Measurements from ENCODE around the gene DEGS1.
"Not testable (repeated sequence)": the region's sequence is repeated elsewhere in the genome, so short reads cannot be mapped to it uniquely, and the experiment has no call there.

Gene DEGS1

DNA sequence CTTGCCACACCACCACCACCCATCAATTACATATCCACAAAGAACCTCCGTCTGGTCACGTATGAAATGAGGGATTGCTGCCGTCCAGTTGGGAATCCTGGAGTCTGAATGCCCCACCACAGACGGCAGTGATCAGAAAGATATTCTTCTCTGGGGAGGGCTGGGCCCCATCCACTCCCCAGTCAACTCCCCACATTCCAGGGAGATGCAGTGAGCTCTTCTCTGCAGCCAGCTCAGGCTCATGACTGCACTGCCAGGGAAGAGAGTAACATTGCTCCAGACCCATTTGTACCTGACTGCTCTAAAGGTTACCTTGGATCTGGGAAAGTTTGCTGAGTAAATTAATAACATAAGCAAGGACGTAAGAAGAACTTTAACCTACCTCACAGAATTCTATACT is 18.3 kb downstream of the DEGS1 start:
- TF ChIP-seq, protein P1, sequence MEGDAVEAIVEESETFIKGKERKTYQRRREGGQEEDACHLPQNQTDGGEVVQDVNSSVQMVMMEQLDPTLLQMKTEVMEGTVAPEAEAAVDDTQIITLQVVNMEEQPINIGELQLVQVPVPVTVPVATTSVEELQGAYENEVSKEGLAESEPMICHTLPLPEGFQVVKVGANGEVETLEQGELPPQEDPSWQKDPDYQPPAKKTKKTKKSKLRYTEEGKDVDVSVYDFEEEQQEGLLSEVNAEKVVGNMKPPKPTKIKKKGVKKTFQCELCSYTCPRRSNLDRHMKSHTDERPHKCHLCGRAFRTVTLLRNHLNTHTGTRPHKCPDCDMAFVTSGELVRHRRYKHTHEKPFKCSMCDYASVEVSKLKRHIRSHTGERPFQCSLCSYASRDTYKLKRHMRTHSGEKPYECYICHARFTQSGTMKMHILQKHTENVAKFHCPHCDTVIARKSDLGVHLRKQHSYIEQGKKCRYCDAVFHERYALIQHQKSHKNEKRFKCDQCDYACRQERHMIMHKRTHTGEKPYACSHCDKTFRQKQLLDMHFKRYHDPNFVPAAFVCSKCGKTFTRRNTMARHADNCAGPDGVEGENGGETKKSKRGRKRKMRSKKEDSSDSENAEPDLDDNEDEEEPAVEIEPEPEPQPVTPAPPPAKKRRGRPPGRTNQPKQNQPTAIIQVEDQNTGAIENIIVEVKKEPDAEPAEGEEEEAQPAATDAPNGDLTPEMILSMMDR (conservative IDR thresholded peaks at IDR 0.05; ENCODE audit: low read depth, low read length), result no peak
- H3K4me3 ChIP-seq (ENCODE audit: low read length), result no peak overlapping the region
- no peak for DNase-seq (ENCODE audit: low read depth)

DNA sequence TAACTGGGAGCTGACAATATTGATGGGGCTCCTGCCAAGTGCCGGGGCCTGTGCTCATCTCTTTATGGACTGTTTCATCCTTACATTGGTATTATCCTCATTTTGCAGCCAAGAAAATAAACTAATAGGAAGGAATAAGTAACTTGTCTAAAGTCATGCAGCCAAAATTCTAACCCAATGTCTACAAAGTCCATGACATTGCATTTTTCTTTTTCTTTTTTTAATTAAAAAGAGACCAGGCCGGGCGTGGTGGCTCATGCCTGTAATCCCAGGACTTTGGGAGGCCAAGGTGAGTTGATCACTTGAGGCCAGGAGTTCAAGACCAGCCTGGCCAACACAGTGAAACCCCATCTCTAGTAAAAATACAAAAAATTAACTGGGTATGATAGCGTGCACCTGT is 18.8 kb downstream of the DEGS1 start:
- H3K4me3 ChIP-seq (ENCODE audit: low read length), result no peak overlapping the region
- no peak for DNase-seq (ENCODE audit: low read depth)
- TF ChIP-seq, protein P1 (conservative IDR thresholded peaks at IDR 0.05; ENCODE audit: low read depth, low read length), result no peak

DNA sequence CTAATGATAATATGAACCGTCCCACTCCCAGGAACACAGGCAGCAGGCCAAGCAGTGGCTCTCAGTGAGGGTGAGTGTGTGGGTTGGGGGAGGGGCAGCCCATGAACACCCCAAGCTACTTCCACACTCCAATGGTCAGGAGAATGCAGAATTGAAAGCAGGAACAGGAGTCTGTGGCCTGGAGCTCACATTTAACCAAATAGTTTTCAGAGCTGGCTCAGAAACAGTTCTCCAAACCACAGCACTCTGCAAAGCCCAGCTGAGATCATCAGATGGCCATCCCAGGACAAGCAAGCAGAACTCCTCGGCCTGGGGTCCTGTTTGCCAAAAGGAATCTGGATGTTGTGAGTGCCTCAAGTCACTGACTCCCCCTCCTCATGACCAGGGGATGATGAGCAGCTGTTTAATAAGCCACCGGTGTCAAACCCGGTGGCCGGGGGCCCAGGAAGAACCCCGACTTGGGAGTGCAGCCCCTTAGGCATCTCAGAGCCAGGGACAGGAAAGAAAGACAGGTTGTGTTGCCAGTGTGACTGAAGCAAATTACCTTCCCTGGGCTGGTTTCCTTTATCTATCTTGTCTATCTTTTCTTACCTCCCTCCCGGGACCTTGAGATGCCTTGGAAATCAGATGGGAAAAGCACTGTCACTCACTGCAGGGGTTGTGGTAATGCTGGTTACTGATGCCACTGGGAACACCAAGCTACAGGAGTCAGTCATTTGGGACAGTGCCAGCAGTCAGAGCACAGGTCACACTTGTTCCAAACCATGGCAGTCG is 20.4 kb downstream of the DEGS1 start:
- DNase-seq (ENCODE audit: low read depth), result no peak
- no peak overlapping the region for H3K4me3 ChIP-seq (ENCODE audit: low read length)
- TF ChIP-seq, protein P1 (conservative IDR thresholded peaks at IDR 0.05; ENCODE audit: low read depth, low read length), result no peak

DNA sequence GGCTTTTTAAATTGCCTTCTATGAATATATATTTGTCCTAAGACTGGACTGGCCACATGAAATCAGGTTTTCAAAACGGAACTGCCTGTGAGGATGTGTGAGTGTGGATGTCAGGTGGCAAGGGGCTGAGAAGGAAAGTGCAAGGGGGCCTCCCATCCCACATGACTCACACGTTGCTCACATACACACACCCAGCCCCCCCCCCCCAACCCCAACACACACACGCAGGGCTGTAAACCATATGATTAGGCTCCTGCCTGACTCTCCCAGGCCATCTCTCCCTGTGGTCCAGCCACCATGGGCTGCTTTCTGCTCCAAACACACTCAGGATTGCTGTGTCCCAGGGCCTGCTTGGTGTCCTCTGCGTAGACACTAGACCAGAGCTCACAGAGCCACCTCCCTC is 22.4 kb downstream of the DEGS1 start:
- no peak for DNase-seq (ENCODE audit: low read depth)
- no peak overlapping the region for H3K4me3 ChIP-seq (ENCODE audit: low read length)
- TF ChIP-seq, protein P1 (conservative IDR thresholded peaks at IDR 0.05; ENCODE audit: low read depth, low read length), result no peak

DNA sequence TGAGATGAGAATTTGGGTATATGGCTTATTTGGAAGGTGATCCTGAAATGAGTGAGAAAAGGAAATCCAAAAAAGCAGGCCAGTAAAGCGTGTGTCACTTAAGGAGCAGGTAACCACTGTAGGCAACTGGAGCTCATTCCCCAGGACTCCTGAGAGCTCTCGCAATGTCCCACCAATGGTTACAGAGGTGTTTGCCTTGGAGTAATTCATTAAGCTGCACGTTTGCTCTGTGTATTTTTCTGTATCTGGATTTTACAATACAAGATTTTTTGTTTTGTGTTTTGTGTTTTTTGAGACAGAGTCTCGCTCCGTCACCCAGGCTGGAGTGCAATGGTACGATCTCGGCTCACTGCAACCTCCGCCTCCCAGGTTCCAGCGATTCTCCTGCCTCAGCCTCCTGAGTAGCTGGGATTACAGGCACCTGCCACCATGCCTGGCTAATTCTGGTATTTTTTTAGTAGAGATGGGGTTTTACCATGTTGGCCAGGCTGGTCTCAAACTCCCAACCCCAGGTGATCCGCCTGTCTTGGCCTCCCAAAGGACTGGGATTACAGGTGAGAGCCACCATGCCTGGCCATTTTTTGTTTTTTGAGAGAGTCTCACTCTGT is 23.0 kb downstream of the DEGS1 start:
- H3K4me3 ChIP-seq (ENCODE audit: low read length); DNase-seq (ENCODE audit: low read depth): not testable (repeated sequence)

DNA sequence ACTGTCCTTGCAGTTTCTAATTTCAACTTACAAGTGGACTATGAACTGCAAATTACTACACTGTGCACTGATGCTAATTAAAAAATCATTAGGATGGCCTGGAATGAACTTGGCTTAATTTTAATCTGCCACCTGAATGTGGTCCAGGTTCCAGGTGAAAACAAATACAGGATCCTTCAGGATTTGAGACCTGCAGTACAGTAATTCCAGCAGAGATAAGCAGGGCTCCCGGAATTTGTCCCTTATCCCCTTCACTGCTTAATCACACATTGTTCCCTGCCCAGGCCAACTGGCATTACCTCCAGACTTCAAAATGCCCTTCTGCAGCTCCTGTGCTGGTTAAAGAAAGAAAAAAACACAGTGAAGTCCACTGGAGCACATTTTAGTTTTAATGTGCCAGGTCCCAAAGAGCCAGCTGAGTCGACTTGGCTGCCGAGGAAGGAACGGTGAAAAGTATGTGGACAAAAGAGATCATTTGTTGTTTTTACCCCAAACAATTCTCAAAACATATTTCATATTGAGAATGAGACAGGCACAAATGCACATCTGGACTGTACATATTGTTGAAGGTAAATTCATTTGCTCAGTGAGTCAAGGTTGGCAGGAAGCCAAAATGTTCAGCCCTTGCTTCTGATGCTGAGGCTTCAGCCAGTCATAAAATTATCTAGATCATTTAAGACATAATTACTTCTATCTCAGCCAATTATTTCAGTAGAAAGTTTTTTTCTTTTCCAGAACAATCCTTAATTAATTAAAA is 28.3 kb downstream of the DEGS1 start:
- TF ChIP-seq, protein P1 (conservative IDR thresholded peaks at IDR 0.05; ENCODE audit: low read depth, low read length), result no peak
- no peak for DNase-seq (ENCODE audit: low read depth)
- no peak overlapping the region for H3K4me3 ChIP-seq (ENCODE audit: low read length)

DNA sequence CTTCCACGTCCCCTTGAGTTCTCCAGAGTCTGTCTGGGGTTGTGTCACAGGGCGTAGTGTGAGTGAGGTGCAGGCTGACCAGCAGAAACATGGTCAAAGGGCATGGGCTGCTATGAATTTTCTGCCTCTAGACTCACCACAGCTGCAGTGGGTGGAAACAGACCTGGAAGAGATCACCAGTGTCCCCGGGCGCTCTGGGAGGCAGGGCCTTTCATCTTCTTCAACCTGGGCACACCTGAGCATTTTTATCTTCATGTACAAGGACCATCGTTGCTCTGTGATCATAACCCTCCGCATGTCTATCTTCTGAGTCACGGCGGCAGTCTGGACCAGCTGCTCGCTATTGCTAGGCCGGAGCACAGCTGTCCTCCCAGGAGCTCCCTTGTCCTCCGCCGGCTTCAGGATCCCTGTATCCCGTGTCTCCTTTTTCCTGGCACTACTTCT is 29.6 kb downstream of the DEGS1 start:
- no peak for DNase-seq (ENCODE audit: low read depth)
- H3K4me3 ChIP-seq (ENCODE audit: low read length), result no peak overlapping the region
- TF ChIP-seq, protein P1 (conservative IDR thresholded peaks at IDR 0.05; ENCODE audit: low read depth, low read length), result no peak

Measured in retinal pigment epithelial cell (primary cell).